ENCODE data around the gene PMM2.
"Not testable (repeated sequence)": the region's sequence is repeated elsewhere in the genome, so short reads cannot be mapped to it uniquely, and the experiment has no call there.

PMM2 gene

GRCh38 chr16:8796469-8797363 lies 923 bp upstream of the PMM2 start:
- TF ChIP-seq POLR2A (IDR thresholded peaks at IDR 0.05; ENCODE audit: low read depth, low read length) = no peak
- FAIRE-seq (no peak), DNase-seq (ENCODE audit: insufficient read length, low spot score) (no peak)

DNA sequence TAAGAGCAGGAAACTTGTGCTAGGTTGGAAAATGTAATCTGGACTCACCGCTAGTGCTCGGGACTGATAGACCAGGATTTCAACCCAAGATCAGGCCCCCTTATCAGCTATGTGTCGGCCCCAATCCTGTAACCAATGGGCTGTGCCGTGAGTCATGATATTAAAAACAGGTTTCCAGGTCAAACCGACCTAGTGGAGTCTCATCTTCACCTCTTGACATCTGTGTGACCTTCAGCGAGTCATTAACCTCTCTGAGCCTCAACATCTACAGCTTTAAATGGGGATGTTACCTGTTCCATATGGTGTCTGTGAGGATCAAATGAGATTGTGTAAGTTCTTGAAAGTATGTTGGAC lies 512 bp downstream of the PMM2 start:
- no peak for DNase-seq (ENCODE audit: insufficient read length, low spot score)

DNA sequence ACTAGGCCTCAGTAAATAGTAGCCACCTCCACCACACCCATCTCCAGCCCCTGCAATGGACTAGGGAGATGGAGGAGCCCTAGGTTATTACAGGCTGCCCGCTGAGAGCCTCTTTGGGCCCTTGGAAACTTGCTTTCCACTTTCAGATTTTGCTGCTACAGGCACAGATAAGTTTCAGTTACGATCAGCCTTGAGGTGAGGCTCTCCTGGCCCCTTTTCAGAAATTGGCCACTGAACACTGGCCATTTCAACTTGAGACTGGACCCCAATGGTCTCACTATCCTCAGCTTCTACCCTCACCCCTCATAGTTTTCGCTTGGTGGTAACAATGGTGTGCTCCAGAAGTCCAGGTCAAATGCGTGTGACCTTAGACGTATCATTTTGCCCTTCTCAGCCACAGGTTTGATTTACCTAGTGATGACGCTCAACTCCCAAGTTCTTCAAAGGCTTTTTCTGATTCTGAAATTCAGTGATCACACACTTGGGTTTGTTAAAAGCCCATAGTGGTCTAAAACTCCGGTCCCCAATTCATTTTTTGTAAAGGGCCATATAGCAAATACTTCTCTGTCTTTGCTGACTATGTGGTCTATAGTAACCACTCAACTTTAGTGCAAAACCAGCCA lies 1.0 kb downstream of the PMM2 start:
- no peak for DNase-seq (ENCODE audit: insufficient read length, low spot score)
- FAIRE-seq = no peak
- TF ChIP-seq POLR2A (IDR thresholded peaks at IDR 0.05; ENCODE audit: low read depth, low read length) = no peak

More for the DNA sequence above, 512 bp downstream of the PMM2 start:
- TF ChIP-seq POLR2A (IDR thresholded peaks at IDR 0.05; ENCODE audit: low read depth, low read length) = no peak
- no peak for FAIRE-seq

- FAIRE-seq (no peak), DNase-seq (ENCODE audit: insufficient read length, low spot score) (no peak)
- no peak for TF ChIP-seq POLR2A (IDR thresholded peaks at IDR 0.05; ENCODE audit: low read depth, low read length)
Observed at GRCh38 chr16:8801701-8802100, 4.1 kb downstream of the PMM2 start.

DNA sequence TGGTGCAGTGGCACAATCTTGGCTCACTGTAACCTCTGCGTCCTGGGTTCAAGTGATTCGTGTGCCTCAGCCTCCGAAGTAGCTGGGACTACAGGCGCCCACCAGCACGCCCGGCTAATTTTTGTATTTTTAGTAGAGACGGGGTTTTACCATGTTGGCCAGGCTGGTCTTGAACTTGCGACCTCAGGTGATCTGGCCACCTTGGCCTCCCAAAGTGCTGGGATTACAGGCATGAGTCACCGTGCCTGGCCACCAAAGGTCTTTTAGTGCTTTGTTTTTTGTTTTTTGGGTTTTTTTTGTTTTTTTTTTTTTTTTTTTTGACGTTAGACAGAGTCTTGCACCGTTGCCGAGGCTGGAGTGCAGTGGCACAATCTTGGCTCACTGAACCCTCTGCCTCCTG lies 6.1 kb downstream of the PMM2 start:
- FAIRE-seq; DNase-seq (ENCODE audit: insufficient read length, low spot score): not testable (repeated sequence)

DNA sequence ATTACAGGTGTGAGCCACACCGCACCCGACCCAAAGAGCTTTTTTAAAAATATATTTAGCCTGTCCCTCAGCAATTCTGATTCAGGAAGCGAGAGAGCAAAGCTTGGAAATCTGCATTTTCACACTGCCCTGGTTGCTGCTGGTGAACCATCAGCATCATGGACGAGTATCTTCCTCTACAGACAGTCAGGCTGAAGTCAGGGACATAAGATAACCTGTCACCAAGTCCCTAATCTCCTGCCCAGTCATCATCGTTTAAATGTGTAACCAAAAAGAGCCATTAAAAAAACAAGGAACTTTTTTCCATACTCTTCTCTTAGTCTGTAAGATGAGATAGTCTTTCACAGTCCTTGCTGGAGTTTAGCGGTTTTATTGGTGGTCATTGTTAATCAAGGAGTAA lies 6.7 kb downstream of the PMM2 start:
- FAIRE-seq (no peak), DNase-seq (ENCODE audit: insufficient read length, low spot score) (no peak)
- no peak for TF ChIP-seq POLR2A (IDR thresholded peaks at IDR 0.05; ENCODE audit: low read depth, low read length)

DNA sequence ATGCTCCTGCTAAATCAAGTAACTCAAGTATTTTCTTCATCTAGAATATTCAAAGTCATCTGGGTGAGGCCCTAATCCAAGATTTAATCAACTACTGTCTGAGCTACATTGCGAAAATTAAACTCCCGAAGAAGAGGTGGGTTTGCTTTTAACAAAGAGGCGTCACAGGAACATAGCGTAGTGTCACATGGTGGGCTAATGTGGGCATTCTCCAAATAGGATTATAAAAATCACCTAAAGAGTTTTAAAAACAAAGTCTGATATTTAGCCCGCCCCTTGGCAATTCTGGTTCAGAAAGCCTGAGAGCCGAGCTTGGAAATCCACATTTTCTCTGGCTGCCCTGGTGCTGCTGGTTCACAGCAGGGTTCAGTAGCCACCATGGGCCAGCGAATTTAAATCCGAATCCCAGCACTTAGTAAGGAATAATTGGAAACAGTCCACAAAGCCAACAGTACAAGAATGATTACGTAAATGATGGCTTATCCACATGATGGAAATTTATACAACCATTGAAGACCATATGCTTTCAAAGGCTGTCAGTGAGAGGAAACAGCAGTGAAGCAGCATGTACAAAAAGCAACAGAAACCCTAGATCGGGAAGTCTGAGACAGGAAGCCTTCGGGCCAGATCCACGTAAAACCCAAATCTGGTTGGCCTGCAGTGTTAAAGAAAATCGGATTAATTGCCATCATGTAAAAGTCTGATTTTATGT lies 8.8 kb downstream of the PMM2 start:
- DNase-seq (ENCODE audit: insufficient read length, low spot score) = no peak
- TF ChIP-seq POLR2A (IDR thresholded peaks at IDR 0.05; ENCODE audit: low read depth, low read length) = no peak
- FAIRE-seq = no peak

GRCh38 chr16:8807189-8807588 lies 9.6 kb downstream of the PMM2 start:
- DNase-seq (ENCODE audit: insufficient read length, low spot score) (no peak), FAIRE-seq (no peak)
- no peak for TF ChIP-seq POLR2A (IDR thresholded peaks at IDR 0.05; ENCODE audit: low read depth, low read length)

GRCh38 chr16:8808009-8808408 lies 10.4 kb downstream of the PMM2 start:
- FAIRE-seq (no peak), DNase-seq (ENCODE audit: insufficient read length, low spot score) (no peak)
- no peak for TF ChIP-seq POLR2A (IDR thresholded peaks at IDR 0.05; ENCODE audit: low read depth, low read length)

GRCh38 chr16:8808613-8809353 lies 11.1 kb downstream of the PMM2 start:
- DNase-seq (ENCODE audit: insufficient read length, low spot score) (no peak), FAIRE-seq (no peak)
- TF ChIP-seq POLR2A (IDR thresholded peaks at IDR 0.05; ENCODE audit: low read depth, low read length) = no peak

DNA sequence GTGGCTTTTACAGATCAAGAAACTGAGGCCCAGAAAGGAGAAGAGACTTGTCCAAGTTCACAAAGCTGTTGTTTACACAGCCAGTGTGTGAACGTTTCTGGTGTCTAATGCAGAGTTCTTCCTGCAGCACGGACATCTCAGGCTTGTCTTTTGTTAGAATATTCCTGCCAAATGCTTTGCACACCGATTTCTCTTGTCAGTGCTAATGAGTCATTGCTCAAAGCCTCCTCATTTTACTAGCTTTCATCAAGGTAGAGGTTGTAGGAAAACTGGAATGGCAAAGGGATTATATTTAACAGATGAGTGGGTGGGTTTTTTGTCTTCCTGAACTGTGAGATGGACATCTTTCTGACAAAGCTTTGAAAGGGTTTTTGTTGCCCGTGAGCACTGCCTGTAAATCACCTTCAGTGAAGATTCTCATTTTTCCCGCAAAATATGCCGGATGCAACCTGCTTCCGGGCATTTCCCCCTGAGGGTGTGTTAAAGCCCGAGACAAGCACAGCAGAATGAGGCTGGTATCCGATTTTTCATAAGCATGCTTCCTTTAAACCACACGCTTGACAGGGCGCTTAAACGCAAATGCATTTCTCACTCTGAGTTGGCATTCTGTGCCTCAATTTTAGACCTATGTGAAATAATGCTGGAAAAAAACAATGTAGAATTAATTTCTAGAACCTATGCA lies 14.7 kb downstream of the PMM2 start:
- FAIRE-seq = no peak

DNA sequence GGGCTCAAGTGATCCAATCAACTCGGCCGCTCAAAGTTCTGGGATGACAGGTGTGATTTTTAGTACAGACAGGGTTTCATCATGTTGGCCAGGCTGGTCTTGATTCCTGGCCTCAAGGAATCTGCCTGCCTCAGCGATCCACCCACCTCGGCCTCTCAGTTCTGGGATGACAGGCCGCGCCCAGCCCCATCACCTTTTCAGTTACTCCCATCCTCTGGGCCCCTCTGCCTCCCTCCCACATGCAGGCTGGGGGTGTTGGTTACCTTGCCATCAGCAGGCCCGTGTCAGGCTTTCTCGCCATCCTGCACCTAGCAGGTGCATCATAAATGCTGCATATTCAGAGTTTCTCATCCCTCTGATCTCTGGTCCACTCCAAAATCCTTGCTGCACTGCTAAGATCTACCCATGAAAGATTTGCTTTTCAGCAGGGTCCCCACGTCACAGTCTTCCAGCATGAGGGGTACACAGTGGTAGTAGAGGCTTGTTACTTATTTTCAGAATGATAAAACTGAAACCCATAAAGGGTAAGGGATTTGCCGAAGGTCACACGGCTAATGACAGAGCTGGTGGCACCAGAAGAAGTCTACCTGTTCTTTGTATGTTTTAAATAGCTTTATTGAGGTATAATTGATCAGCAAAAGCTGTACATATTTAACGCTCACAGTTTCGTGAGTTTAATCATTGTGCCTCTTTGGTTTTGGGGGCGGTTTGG lies 16.6 kb downstream of the PMM2 start:
- no peak for FAIRE-seq

More for the DNA sequence above, 14.7 kb downstream of the PMM2 start:
- TF ChIP-seq POLR2A (IDR thresholded peaks at IDR 0.05; ENCODE audit: low read depth, low read length) = no peak
- no peak for DNase-seq (ENCODE audit: insufficient read length, low spot score)

More for the DNA sequence above, 16.6 kb downstream of the PMM2 start:
- DNase-seq (ENCODE audit: insufficient read length, low spot score) = no peak
- TF ChIP-seq POLR2A (IDR thresholded peaks at IDR 0.05; ENCODE audit: low read depth, low read length) = no peak

Data from H54 (cell line).